BE2C (cell line): ENCODE results near the gene N4BP3.
A peak's percentile ranks its signal among the peaks of the same experiment; 100 is the strongest.

Experiments used
- DNase-seq: peaks from one replicate; pipeline ENCODE4 v3.0.0-alpha.2; 2020
- H3K27me3 ChIP-seq: fragments of 250-450 bp; sonication (Bioruptor Pico); 2 replicates; pipeline ENCODE4 v1.5.1; 2020; ENCODE audit warnings: mild to moderate bottlenecking
- H3K36me3 ChIP-seq: fragments of 250-450 bp; sonication (Bioruptor Pico); 2 replicates; pipeline ENCODE4 v1.5.1; 2020; ENCODE audit warnings: mild to moderate bottlenecking
- H3K4me1 ChIP-seq: fragments of 250-450 bp; sonication (Bioruptor Pico); 2 replicates; pipeline ENCODE4 v1.5.1; 2020
- H3K4me3 ChIP-seq: 2 replicates; pipeline ENCODE4 v1.5.1; 2011; ENCODE audit warnings: low read depth, low read length
- H3K9me3 ChIP-seq: fragments of 250-450 bp; sonication (Bioruptor Pico); 2 replicates; pipeline ENCODE4 v1.5.1; 2020
- CTCF ChIP-seq: IDR thresholded peaks from 2 replicates; pipeline ENCODE4 v1.5.1; 2012; ENCODE audit warnings: mild to moderate bottlenecking, low read depth, low read length

Gene N4BP3

DNA sequence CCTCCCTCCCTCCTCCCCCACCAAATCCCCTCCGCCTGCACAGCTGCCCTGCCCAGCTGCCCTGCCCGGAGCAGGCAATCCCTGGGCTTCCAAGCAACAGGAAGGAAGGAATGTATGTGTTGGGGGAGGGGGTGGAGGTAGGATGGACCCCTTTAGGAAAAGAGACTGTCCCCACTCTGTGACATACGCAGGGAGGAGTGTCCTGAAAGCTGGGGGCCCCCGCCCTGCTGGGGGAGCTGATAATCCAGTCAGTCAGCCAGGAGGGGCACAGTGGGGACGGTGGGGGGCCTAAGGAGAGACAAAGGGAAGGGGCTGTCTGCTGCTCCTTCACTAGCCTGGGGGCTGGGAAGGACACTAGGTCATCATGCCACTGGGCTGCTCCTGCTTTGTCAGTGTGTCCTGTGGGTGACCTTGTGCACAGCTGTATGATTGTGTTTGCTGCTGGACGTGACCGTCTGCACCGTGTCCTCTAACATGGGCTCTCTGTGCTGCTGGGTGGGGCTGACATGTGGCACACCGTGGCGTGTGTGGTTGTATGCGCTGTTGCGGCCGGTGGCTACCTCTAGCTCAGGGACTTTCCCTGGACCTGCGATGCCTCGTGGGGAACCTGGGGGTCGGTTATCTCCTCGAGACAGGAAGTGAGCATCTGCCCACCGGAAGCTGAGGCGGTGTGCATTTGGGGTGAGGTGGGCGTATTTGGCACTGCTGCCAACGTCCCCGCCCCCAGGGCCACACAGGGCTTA is 3.0 kb downstream of the N4BP3 start:
- peaks cover 4% of the 10 kb centered on the region for H3K4me1 ChIP-seq
- DNase-seq, result no peak

DNA sequence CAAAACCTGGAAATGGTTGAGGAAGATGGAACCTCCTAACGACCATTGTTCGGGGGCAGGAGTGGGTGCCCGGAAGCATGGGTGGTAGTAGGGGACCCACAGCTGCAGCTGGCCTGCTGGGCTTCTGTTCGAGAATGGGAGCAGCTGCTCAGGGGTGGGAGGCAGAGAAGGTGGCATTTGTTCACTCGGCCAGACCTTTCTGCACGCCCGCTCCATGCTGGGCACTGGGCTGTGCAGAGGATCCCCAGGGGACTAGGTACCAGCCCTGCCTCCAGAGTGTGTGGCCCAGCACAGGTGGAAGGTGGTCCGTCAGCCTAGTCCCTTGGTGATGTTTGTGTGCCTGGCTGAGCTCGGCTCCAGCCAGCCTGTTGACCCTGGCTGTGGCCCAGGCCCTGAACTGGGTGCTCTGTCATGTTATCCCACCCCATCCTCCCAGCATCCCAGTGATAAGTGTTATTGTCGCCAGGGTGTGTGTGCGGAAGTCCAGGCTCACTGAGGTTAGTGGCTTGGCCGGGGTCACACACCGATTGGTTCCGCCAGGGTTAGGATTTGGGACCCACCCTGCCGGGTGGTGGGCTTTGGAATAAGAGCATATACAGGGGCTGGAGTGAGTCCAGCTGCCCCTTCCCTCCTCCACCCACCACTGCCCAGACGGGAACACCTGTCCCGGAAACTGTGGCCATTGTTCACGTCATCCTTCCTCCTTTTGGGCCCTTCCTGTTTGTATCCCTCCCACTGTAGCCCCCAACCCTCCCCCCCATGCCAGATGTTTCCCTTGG is 4.8 kb downstream of the N4BP3 start:
- no peak overlapping the region for H3K4me3 ChIP-seq
- H3K4me1 ChIP-seq, result peaks cover 8% of the 10 kb centered on the region
- peaks cover under 1% of the 10 kb centered on the region; the same call in 1 of the 2 replicates for H3K9me3 ChIP-seq
- H3K36me3 ChIP-seq, result no peaks in the 10 kb centered on the region
- peaks cover 18% of the 10 kb centered on the region for H3K27me3 ChIP-seq
- no peak for TF ChIP-seq CTCF
- no peak for DNase-seq

More for the DNA sequence above, 3.0 kb downstream of the N4BP3 start:
- Histone ChIP-seq H3K9me3 (peaks cover 7% of the 10 kb centered on the region; the same call in 1 of the 2 replicates), H3K27me3 (peaks cover 24% of the 10 kb centered on the region), H3K4me3 (no peak overlapping the region), H3K36me3 (no peaks in the 10 kb centered on the region)
- TF ChIP-seq CTCF, result no peak

DNA sequence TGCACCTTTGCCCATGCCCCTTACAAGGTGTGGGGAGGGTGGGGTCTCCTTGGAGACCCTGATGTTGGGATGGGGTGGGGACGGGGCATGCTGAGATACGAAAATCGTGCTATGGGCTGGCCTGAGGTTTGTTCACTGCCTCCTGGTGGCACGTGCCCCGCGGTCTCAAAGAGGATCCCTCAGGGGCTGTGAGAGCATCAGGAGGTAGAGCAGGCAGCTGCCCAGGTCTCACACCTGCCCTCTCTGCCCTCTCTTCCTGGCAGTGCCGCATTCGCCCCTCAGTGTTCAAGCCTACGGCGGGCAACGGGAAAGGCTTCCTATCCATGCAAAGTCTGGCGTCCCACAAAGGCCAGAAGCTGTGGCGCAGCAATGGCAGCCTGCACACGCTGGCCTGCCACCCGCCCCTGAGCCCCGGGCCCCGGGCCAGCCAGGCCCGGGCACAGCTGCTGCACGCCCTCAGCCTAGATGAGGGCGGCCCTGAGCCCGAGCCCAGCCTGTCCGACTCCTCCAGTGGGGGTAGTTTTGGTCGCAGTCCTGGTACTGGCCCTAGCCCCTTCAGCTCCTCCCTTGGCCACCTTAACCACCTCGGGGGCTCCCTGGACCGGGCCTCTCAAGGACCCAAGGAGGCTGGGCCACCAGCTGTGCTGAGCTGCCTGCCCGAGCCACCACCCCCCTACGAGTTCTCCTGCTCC is 6.7 kb downstream of the N4BP3 start:
- TF ChIP-seq CTCF, result no peak
- Histone ChIP-seq H3K4me1 (peaks cover 8% of the 10 kb centered on the region), H3K27me3 (no peaks in the 10 kb centered on the region), H3K9me3 (no peaks in the 10 kb centered on the region), H3K4me3 (no peak overlapping the region), H3K36me3 (no peaks in the 10 kb centered on the region)
- no peak for DNase-seq

DNA sequence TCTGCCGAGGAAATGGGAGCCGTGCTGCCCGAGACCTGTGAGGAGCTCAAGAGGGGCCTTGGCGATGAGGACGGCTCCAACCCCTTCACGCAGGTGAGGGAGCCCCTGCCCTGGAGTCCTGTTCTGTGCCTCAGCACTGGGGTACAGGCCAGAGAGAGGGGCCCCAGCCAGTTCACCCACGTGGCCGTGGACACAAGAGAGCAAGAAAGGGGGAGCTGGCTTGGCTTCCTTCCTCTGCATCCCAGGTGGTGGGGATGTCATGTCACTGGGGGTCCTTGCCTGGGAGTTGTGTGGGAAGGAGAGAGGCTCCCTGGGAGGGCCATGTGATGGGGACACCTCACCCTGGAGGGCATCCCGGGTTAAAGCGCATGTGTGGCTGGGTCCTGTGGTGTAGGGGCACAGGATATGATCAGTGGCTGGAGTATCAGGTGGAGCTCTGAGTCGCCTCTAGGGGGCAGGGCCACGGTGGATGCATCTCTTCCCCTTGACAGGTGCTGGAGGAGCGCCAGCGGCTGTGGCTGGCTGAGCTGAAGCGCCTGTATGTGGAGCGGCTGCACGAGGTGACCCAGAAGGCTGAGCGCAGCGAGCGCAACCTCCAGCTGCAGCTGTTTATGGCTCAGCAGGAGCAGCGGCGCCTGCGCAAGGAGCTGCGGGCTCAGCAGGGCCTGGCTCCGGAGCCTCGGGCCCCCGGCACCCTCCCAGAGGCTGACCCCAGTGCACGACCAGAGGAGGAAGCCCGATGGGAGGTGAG is 7.5 kb downstream of the N4BP3 start:
- Histone ChIP-seq H3K27me3 (no peaks in the 10 kb centered on the region), H3K4me1 (peaks cover 8% of the 10 kb centered on the region), H3K36me3 (no peaks in the 10 kb centered on the region), H3K4me3 (peak overlapping the region; percentile 70), H3K9me3 (no peaks in the 10 kb centered on the region)
- DNase-seq, result peak; percentile 98
- peak; percentile 86 for TF ChIP-seq CTCF

DNA sequence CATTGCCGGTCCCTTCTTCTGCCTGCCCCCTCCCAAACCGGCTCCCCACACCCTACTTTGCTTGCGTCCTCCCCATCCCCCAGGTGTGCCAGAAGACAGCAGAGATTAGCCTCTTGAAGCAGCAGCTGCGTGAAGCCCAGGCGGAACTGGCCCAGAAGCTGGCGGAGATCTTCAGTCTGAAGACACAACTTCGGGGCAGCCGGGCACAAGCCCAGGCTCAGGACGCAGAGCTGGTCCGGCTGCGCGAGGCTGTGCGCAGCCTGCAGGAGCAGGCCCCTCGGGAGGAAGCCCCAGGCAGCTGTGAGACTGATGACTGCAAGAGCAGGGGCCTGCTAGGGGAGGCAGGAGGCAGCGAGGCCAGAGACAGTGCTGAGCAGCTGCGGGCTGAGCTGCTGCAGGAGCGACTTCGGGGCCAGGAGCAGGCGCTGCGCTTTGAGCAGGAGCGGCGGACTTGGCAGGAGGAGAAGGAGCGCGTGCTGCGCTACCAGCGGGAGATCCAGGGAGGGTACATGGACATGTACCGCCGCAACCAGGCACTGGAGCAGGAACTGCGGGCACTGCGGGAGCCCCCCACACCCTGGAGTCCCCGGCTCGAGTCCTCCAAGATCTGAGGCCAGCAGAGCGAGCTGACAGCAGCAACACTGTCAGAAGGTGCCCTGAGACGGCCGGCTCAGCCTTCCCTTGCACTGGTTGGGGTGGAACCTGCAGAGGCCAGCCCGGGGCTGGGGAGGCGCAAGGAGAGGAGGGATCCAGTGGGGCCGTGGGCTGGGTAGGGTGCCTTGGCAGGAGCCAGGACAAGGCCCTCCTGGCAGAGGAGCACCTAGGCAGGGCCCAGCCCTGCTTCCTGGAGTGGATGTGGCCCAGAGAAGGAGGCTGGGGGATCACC is 8.3 kb downstream of the N4BP3 start:
- no peaks in the 10 kb centered on the region for H3K27me3 ChIP-seq
- no peaks in the 10 kb centered on the region for H3K9me3 ChIP-seq
- no peaks in the 10 kb centered on the region for H3K36me3 ChIP-seq
- no peak for TF ChIP-seq CTCF
- DNase-seq, result peak; percentile 90
- peaks cover 8% of the 10 kb centered on the region for H3K4me1 ChIP-seq
- peak overlapping the region; percentile 70 for H3K4me3 ChIP-seq
